ENCODE data around the gene TMEM91.

DNA sequence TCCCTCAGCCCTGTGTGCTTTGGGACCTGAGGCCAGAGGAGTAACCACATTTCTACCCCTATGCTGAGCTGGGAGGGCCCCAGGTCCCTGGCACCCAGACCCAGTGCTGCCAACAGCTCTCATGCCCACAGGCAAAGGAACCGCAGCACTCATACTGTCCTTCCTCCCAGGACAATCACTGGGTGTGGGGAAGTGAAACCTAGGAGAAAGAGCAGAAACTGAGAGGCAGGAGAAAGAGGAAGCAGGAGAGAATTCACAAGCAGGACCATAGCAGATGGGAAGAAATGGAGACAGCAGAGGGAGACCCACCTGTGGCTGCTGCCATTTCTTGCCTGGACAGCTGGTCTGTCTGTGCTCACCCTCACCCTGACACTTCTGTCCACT, 47.5 kb upstream of the TMEM91 start:
- TF ChIP-seq POLR2AphosphoS5 (IDR thresholded peaks at IDR 0.05; ENCODE audit: borderline replicate concordance, low read depth, low read length) (no peak), EZH2 (IDR thresholded peaks at IDR 0.05) (no peak)
